HK-2 (cell line): Measurements from ENCODE around the gene COL2A1.

Experiments
- DNase-seq: peaks from one replicate; pipeline ENCODE4 v3.0.0-alpha.2; 2018; ENCODE audit not compliant: unreplicated experiment

Gene COL2A1

GRCh38 chr12:47945341-47945728, 58.9 kb downstream of the COL2A1 start:
- DNase-seq = no peak

- DNase-seq = no peak
Observed at GRCh38 chr12:47944685-47945340, 59.5 kb downstream of the COL2A1 start.

GRCh38 chr12:47943623-47944340, 60.5 kb downstream of the COL2A1 start:
- no peak for DNase-seq

- DNase-seq = no peak
Observed at GRCh38 chr12:47942614-47943225, 61.6 kb downstream of the COL2A1 start.

GRCh38 chr12:47941871-47942613, 62.2 kb downstream of the COL2A1 start:
- peak; percentile 31 for DNase-seq

GRCh38 chr12:47941475-47941780, 62.8 kb downstream of the COL2A1 start:
- DNase-seq = no peak

- no peak for DNase-seq
Observed at GRCh38 chr12:47940773-47941474, 63.4 kb downstream of the COL2A1 start.

- DNase-seq = no peak
Observed at GRCh38 chr12:47939009-47939601, 65.2 kb downstream of the COL2A1 start.

GRCh38 chr12:47938594-47938993, 65.7 kb downstream of the COL2A1 start:
- DNase-seq = no peak

- no peak for DNase-seq
Observed at GRCh38 chr12:47938093-47938492, 66.2 kb downstream of the COL2A1 start.

GRCh38 chr12:47935184-47935583, 69.1 kb downstream of the COL2A1 start:
- no peak for DNase-seq

- DNase-seq = no peak
Observed at GRCh38 chr12:47931187-47931586, 73.1 kb downstream of the COL2A1 start.

GRCh38 chr12:47930634-47931033, 73.6 kb downstream of the COL2A1 start:
- no peak for DNase-seq

GRCh38 chr12:47927346-47927745, 76.9 kb downstream of the COL2A1 start:
- DNase-seq = no peak
